Mesodermal cell (in vitro differentiated cells): Measurements from ENCODE around the gene CALR.
"Not testable (repeated sequence)": the region's sequence is repeated elsewhere in the genome, so short reads cannot be mapped to it uniquely, and the experiment has no call there.

ENCODE experiments used
- H3K27ac ChIP-seq: 2 replicates; pipeline ENCODE4 v1.7.0; 2013; ENCODE audit warnings: mild to moderate bottlenecking, low read depth, low read length, moderate library complexity; ENCODE audit not compliant: severe bottlenecking
- H3K36me3 ChIP-seq: 2 replicates; pipeline ENCODE4 v1.7.1; 2013; ENCODE audit warnings: mild to moderate bottlenecking, low read length, moderate library complexity; ENCODE audit not compliant: control insufficient read depth, insufficient read depth
- H3K4me1 ChIP-seq: one replicate; pipeline ENCODE4 v1.7.1; 2013; ENCODE audit warnings: mild to moderate bottlenecking, low read length; ENCODE audit not compliant: insufficient read depth, control insufficient read depth, poor library complexity, severe bottlenecking
- H3K4me3 ChIP-seq: 2 replicates; pipeline ENCODE4 v1.7.0; 2013; ENCODE audit warnings: low read length, control low read depth, mild to moderate bottlenecking; ENCODE audit not compliant: insufficient read depth, poor library complexity, severe bottlenecking; ENCODE audit errors: extremely low read depth
- H3K9me3 ChIP-seq: 2 replicates; pipeline ENCODE4 v1.7.1; 2013; ENCODE audit warnings: mild to moderate bottlenecking, low read length, moderate library complexity; ENCODE audit not compliant: control insufficient read depth
- WGBS, 2 experiments: methylation state at CpG; one replicate each; pipeline ENCODE4 v1.1.5; 2013; ENCODE audit warnings: missing lambda C conversion rate in 2 of 2; ENCODE audit not compliant: insufficient coverage in 2 of 2; 5-methylcytosine and 5-hydroxymethylcytosine counted together

Gene CALR

DNA sequence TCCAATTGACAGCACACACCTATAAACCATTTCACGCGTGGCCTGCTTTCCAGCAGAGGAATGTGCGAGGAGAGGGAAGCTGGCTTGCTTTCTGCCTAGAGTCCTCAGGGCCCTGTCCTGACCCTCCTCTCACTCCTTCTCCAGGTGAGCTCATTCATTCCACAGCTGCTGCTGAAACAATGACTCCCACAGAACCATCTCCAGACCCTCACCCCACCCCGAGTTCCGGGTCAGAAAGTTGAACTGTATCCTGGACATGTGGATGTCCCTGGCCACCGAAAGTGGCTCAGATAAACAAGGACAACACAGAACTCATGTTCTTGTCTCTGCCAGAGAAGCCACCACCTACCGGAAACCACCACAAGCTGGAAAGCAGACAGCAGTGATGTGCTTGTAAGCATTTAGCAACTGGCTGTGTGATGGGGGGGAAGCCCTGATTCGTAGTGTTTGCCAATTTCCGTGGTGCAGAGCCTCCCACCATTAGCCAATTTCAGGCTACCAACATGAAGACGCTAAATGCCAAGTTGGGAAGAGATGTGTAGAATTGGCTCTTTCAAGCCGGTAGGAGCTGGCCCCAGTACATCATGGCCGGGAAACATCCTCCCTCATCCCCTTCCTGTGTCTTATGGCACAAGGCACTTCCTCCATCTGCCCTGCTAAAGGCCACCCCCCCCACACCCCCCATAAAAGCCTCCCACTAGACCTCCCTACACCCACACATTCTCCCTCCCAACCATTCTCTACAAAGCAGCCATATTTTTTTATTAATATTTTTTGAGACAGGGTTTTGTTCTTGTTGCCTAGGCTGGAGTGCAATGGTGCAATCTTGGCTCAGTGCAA, 24.3 kb upstream of the CALR start:
- Histone ChIP-seq H3K9me3 (no peaks in the 10 kb centered on the region), H3K36me3 (no peaks in the 10 kb centered on the region), H3K4me3 (no peak overlapping the region), H3K27ac (no peak overlapping the region), H3K4me1 (no peaks in the 10 kb centered on the region)
- WGBS, 2 experiments: 96 to 99% methylated on average over 10 to 12 of the region's 12 CpGs

- 81 to 100% methylated on average over 3 of the region's 4 CpGs for WGBS, 2 experiments
- not testable (repeated sequence) for H3K9me3 ChIP-seq, H3K27ac ChIP-seq, H3K4me1 ChIP-seq, H3K4me3 ChIP-seq, H3K36me3 ChIP-seq
Measured at GRCh38 chr19:12915860-12916259, 22.5 kb upstream of the CALR start.

DNA sequence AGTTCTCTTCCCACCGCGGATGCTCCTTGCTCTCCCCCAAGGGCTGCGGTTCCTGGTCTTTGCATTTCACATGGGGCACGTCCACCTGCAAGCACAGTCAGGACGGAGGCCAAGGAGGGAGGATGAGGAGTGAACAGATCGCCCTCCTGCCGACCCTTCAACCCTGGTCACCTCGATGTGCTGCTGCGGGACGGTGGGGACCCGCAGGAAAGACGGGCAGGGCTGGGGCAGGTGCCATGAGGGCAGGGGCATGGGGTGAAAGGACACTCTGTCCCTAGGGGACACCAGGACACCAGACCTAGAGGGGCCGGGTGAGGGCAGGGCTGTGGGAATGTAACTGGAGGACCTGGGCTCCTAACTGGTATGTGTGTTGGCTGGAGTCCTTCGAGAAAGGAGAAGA, 20.2 kb upstream of the CALR start:
- Histone ChIP-seq H3K9me3 (no peaks in the 10 kb centered on the region), H3K4me1 (no peaks in the 10 kb centered on the region), H3K36me3 (peaks cover 11% of the 10 kb centered on the region), H3K27ac (no peak overlapping the region), H3K4me3 (no peak overlapping the region)
- 92 to 97% methylated on average over 7 to 14 of the region's 14 CpGs for WGBS, 2 experiments

DNA sequence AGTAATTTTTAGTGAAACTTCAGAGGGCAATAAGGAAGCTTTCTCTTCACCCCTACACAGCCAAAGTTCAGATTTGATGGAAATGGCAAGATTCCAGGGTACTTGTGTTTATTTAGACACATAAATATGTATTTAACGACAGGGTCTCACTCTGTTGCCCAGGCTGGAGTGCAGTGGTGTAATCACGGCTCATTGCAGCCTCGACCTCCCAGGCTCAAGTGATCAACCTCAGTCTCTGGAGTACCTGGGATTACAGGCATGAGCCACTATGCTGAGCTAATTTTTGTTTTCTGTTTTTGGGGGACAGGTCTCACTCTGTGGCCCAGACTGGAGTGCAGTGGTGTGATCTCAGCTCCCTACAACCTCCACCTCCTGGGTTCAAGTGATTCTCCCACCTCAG, 17.4 kb upstream of the CALR start:
- WGBS, 2 experiments: 95 to 97% methylated on average over 3 of the region's 3 CpGs
- no peak overlapping the region for H3K4me3 ChIP-seq
- H3K36me3 ChIP-seq: peaks cover 33% of the 10 kb centered on the region
- no peaks in the 10 kb centered on the region for H3K4me1 ChIP-seq
- no peaks in the 10 kb centered on the region for H3K9me3 ChIP-seq
- H3K27ac ChIP-seq: no peak overlapping the region

- Histone ChIP-seq H3K9me3 (no peaks in the 10 kb centered on the region), H3K27ac (no peak overlapping the region), H3K4me3 (no peak overlapping the region), H3K36me3 (peaks cover 47% of the 10 kb centered on the region), H3K4me1 (no peaks in the 10 kb centered on the region)
- 93 to 100% methylated on average over 3 to 4 of the region's 4 CpGs for WGBS, 2 experiments
Measured at GRCh38 chr19:12922959-12923358, 15.4 kb upstream of the CALR start.

DNA sequence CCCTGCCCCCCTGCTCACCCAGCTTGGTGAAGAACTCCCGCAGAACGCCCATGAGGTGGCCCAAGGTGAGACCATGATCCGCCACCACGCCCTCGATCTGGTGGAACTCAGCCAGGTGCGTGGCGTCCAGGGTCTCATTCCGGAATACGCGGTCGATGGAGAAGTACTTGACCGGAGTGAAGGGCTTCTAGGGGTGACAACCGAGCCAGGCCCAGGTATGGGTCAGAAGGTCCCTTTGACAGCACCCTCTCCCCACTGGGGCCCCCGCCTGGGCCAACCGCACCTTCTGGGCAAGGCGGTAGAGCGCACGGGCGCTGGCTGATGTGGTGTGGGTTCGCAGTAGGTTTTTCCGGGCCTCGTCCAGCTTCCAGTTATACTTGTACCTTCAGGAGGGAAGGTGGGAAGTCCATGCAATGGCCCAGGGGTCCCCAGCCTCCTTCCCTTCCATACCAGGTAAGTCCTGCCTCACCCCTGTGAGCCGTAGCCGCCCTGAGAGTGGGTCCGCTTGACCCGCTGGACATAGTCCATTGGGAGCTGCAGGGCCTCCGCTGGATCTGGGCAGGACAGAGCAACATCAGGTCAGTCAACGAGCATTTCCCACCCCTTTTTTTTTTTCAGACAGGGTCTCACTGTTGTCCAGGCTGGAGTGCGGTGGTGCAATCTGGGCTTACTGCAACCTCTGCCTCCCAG, 13.6 kb upstream of the CALR start:
- H3K27ac ChIP-seq: no peak overlapping the region
- H3K36me3 ChIP-seq: peaks cover 65% of the 10 kb centered on the region
- H3K4me3 ChIP-seq: no peak overlapping the region
- 93 to 99% methylated on average over 19 to 29 of the region's 29 CpGs for WGBS, 2 experiments
- H3K9me3 ChIP-seq: no peaks in the 10 kb centered on the region
- no peaks in the 10 kb centered on the region for H3K4me1 ChIP-seq

DNA sequence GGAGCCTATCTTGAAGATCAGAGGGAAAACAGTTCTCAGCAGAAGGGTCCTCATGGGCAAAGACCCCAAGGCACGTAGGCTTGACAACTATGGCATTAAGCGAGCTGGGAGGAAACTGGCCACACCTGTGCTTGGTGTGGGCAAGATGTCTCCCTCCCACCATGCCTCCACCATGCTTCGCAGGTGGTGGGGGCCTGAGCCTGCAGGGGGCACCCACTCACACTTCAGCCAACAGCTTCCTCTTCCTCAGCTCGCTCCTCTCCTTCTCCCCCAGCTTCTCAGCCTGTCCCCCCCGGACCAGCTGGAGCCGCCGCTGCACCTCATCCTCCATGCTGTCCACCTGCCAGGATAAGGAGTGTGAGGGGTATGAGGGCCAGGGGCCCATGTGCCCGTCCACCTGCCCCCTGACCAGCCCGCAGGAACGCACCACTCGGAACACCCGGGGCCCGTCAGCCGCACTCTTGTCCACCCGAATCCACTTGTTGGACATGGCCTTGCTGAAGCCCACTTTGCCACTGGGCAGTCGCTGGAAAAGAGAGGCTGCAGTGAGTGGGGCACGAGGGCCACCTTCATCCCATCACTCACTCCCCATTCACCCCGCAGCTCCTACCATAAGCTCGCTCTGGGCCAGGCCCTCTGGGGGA, 8.3 kb upstream of the CALR start:
- H3K27ac ChIP-seq: no peak overlapping the region
- no peak overlapping the region for H3K4me3 ChIP-seq
- 97 to 98% methylated on average over 13 to 15 of the region's 19 CpGs for WGBS, 2 experiments
- no peaks in the 10 kb centered on the region for H3K4me1 ChIP-seq
- no peaks in the 10 kb centered on the region for H3K9me3 ChIP-seq
- peaks cover 58% of the 10 kb centered on the region for H3K36me3 ChIP-seq

GRCh38 chr19:12932392-12933286, 5.8 kb upstream of the CALR start:
- Histone ChIP-seq H3K4me1 (peaks cover 6% of the 10 kb centered on the region), H3K36me3 (peaks cover 40% of the 10 kb centered on the region), H3K27ac (no peak overlapping the region), H3K4me3 (peak overlapping the region; percentile 94), H3K9me3 (no peaks in the 10 kb centered on the region)
- WGBS, 2 experiments: 31 to 38% methylated on average over 14 to 16 of the region's 16 CpGs

DNA sequence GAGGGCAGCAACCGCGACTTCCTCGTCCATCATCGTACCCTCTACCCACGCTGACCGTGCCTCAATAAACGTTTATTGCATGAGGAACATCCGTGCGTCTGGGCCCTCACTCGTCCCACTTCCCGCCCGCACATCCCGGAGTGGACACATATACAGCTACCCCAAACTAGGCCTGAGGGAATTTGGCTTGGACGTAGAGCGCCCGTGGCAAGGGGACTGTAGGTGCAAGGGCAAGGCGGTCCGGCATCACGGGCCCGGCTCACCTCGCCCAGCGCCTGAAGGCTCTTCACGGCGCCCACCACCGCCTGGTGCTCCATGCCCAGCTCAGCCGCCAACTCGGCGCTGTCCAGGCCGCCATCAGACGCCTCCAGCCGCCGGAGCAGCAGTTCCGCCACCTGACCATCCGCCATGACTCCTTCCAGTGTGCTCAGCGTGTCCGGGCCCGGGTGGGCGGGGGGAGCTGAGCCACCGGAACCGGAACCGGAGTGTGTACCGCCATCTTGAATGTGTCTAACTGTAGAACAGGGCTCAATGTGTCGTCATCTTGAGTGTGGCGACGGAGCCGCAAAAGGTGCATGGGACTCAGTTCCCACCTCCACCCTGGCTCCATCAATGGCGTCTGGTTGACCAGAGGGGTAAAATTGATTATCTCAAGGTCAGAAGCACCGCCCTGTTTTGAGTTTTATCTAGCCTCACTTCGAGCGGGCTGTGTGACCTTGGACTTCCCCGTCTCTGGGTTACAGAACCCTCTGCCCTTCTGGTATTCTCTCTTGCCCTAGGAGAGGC, 4.9 kb upstream of the CALR start, which contains the start of gene FARSA:
FARSA (minus strand) TSS at position 425 of the 786 bp plus-strand sequence; CDS start at position 410, 15 bp downstream.
- 0 to 7% methylated on average over 43 to 48 of the region's 51 CpGs for WGBS, 2 experiments
- Histone ChIP-seq H3K4me3 (peak within 1 kb of the TSS; percentile 94), H3K27ac (peak within 1 kb of the TSS; percentile 47), H3K4me1 (peaks cover 6% of the 10 kb centered on the region), H3K9me3 (no peaks in the 10 kb centered on the region), H3K36me3 (peaks cover 34% of the 10 kb centered on the region)
